Glomerular visceral epithelial cell (primary cell): ENCODE data around the gene SLC22A5.
"Not testable (repeated sequence)": the region's sequence is repeated elsewhere in the genome, so short reads cannot be mapped to it uniquely, and the experiment has no call there.

Source experiments
- DNase-seq: peaks from one replicate; pipeline ENCODE4 v3.0.0-alpha.2; 2016; ENCODE audit errors: extremely low spot score

The SLC22A5 gene

GRCh38 chr5:132413567-132413966 lies 44.1 kb downstream of the SLC22A5 start:
- no peak for DNase-seq

- DNase-seq: peak; percentile 84
These were observed 45.3 kb downstream of the SLC22A5 start for GRCh38 chr5:132414634-132415378.

GRCh38 chr5:132415516-132415915 lies 46.0 kb downstream of the SLC22A5 start:
- not testable (repeated sequence) for DNase-seq

GRCh38 chr5:132416306-132417009 lies 46.9 kb downstream of the SLC22A5 start:
- DNase-seq: no peak

GRCh38 chr5:132417010-132417439 lies 47.5 kb downstream of the SLC22A5 start:
- DNase-seq: no peak

GRCh38 chr5:132417461-132417860 lies 48.0 kb downstream of the SLC22A5 start:
- no peak for DNase-seq

GRCh38 chr5:132417889-132418485 lies 48.5 kb downstream of the SLC22A5 start:
- no peak for DNase-seq

GRCh38 chr5:132418881-132419280 lies 49.4 kb downstream of the SLC22A5 start:
- peak; percentile 49 for DNase-seq

GRCh38 chr5:132419502-132420468 lies 50.3 kb downstream of the SLC22A5 start:
- DNase-seq: peak; percentile 94

- DNase-seq: no peak
These were observed 51.3 kb downstream of the SLC22A5 start for GRCh38 chr5:132420706-132421272.

GRCh38 chr5:132421462-132421861 lies 52.0 kb downstream of the SLC22A5 start:
- DNase-seq: no peak

GRCh38 chr5:132422720-132423437 lies 53.4 kb downstream of the SLC22A5 start:
- no peak for DNase-seq

GRCh38 chr5:132423438-132423898 lies 54.0 kb downstream of the SLC22A5 start:
- no peak for DNase-seq

GRCh38 chr5:132424167-132424880 lies 54.8 kb downstream of the SLC22A5 start:
- DNase-seq: no peak

- DNase-seq: peak; percentile 85
These were observed 55.8 kb downstream of the SLC22A5 start for GRCh38 chr5:132425009-132425937.

GRCh38 chr5:132425975-132426524 lies 56.5 kb downstream of the SLC22A5 start:
- no peak for DNase-seq

GRCh38 chr5:132426525-132427138 lies 57.1 kb downstream of the SLC22A5 start:
- peak; percentile 98 for DNase-seq
